ENCODE measurements around the gene ROS1. TPM values are rescaled to one million over a fixed set of nuclear protein-coding genes. Genes with fewer than 3 reads are reported as not detected.

The ROS1 gene
- total RNA-seq, 1 experiment from 2014 or later = not detected

DNA sequence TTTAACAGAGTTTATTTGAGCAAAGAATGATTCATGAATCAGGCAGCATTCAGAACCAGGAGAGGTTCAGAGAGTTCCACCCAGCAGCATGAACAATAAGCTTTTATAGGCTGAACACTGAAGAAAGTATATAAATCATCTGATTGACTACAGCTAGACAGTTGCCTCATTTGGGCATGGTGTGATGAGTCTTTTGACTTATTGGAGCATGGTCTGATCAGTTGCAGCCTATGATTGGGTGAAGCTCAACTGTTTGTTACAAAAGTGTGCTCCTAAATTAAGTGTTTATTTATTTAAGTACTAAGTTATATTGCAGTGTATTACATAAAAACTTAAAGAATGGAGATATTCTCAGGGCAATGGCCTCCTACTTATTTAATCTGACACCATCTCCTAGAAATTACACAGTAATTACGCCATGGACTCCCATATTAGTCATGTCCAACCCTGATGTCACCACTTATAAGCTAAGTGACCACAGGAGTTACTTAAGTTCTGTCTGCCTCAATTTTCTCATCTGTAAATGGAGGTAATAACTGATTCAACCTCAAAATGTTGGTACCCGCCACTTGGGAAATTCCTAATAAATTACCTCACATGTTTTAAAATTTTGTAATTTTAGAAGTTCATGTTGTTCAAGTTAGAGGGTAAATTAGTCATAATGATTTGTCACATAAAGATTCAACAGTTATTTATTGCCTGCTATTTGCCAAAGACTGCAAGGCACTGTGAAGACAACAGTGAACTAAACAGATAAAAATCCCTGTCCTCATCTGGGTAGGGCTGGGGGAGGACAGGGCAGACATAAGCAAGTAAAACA is 15.2 kb upstream of the ROS1 start:
- no peak overlapping the region for H3K27ac ChIP-seq (ENCODE audit: insufficient read length, low read depth, low read length)
- H3K9ac ChIP-seq (ENCODE audit: extremely low read depth, insufficient read length, low read length) = no peak overlapping the region

More for the DNA sequence above, 15.2 kb upstream of the ROS1 start:
- Histone ChIP-seq H3K9me3 (ENCODE audit: control insufficient read depth, low read depth, low read length) (no peaks in the 10 kb centered on the region), H2BK5ac (ENCODE audit: insufficient read length, low read length) (no peak overlapping the region), H3K79me2 (ENCODE audit: insufficient read depth, low read length) (no peaks in the 10 kb centered on the region), H2BK20ac (ENCODE audit: low read depth, low read length, poor library complexity, severe bottlenecking) (no peak overlapping the region), H4K5ac (ENCODE audit: insufficient read length, low read depth, low read length) (no peak overlapping the region), H4K20me1 (ENCODE audit: control insufficient read depth, insufficient read depth, insufficient read length) (no peaks in the 10 kb centered on the region), H2BK15ac (ENCODE audit: low read depth, low read length) (no peak overlapping the region), H3K27me3 (ENCODE audit: insufficient read depth, low read length) (no peaks in the 10 kb centered on the region), H3K79me1 (ENCODE audit: insufficient read depth, low read depth, low read length, poor library complexity, severe bottlenecking) (no peaks in the 10 kb centered on the region), H3K23me2 (ENCODE audit: insufficient read length, low read depth, low read length, poor library complexity, severe bottlenecking) (no peaks in the 10 kb centered on the region), H3T11ph (ENCODE audit: low read length) (no peak overlapping the region), H4K8ac (replicated peaks; ENCODE audit: insufficient read length, low read depth, low read length) (no peak overlapping the region), H4K91ac (ENCODE audit: insufficient read length, low read depth, low read length) (no peak overlapping the region), H2BK12ac (ENCODE audit: insufficient read length, low read depth, low read length) (no peak overlapping the region), H3K56ac (ENCODE audit: insufficient read length, low read depth, low read length) (no peak overlapping the region), H2AFZ (ENCODE audit: low read length) (no peak overlapping the region), H3K23ac (ENCODE audit: insufficient read length, low read depth, low read length) (no peak overlapping the region), H2BK120ac (ENCODE audit: low read depth, low read length, poor library complexity, severe bottlenecking) (no peak overlapping the region), H3K4ac (ENCODE audit: low read depth, low read length) (no peak overlapping the region), H3K18ac (ENCODE audit: insufficient read length, low read depth, low read length) (no peak overlapping the region), H3K14ac (ENCODE audit: insufficient read depth, low read length) (no peak overlapping the region), H2AK5ac (ENCODE audit: insufficient read length, low read length) (no peak overlapping the region), H3K4me2 (ENCODE audit: insufficient read depth, insufficient read length, low read length) (no peak overlapping the region), H3K4me1 (ENCODE audit: insufficient read depth, low read length) (no peaks in the 10 kb centered on the region)
- DNase-seq = no peak
- no peak overlapping the region for H3K4me3 Mint-ChIP-seq
- H3K9me3 Mint-ChIP-seq = peaks cover 3 to 6% of the 10 kb centered on the region in 2 experiments; a peak in 3 of 5 replicates
- H3K36me3 Mint-ChIP-seq (ENCODE audit: insufficient read depth in 1 of 3, low read depth in 3 of 3) = peaks cover 0 to 5% (median 2%) of the 10 kb centered on the region in 3 experiments; a peak in 4 of 7 replicates
- H3K4me1 Mint-ChIP-seq = peaks cover 0 to 5% of the 10 kb centered on the region in 2 experiments; a peak in 1 of 4 replicates
- H3K27ac Mint-ChIP-seq = no peak overlapping the region
- no peak for TF ChIP-seq CTCF (conservative IDR thresholded peaks at IDR 0.05)
- H3K27me3 Mint-ChIP-seq (ENCODE audit: low read depth) = no peaks in the 10 kb centered on the region
- WGBS (ENCODE audit: extremely low coverage, insufficient read length, low lambda C conversion rate) = no CpG with 5 or more reads among the region's 2 CpGs
